Stimulated activated CD8-positive, alpha-beta memory T cell treated with anti-CD3 and anti-CD28 coated beads, Interleukin-15, amount 100 ng/mL, for 4 hours (primary cell): ENCODE results near the gene ARID5A.
"Not testable (repeated sequence)": the region's sequence is repeated elsewhere in the genome, so short reads cannot be mapped to it uniquely, and the experiment has no call there.

Experiments
- DNase-seq, 2 donors: peaks; one replicate each; pipeline ENCODE4 v3.0.0-alpha.2; 2020; ENCODE audit warnings: low read depth in 2 of 2

The ARID5A gene

GRCh38 chr2:96539215-96539920 lies 2.8 kb downstream of the ARID5A start:
- DNase-seq, result no peak

GRCh38 chr2:96540136-96540535 lies 3.6 kb downstream of the ARID5A start:
- no peak for DNase-seq

GRCh38 chr2:96541398-96542152 lies 5.0 kb downstream of the ARID5A start:
- DNase-seq, result no peak

- DNase-seq, result no peak
Observed at GRCh38 chr2:96542357-96542977, 5.9 kb downstream of the ARID5A start.

GRCh38 chr2:96546321-96546720 lies 9.8 kb downstream of the ARID5A start:
- no peak for DNase-seq

- DNase-seq, result no peak
Observed at GRCh38 chr2:96546797-96547196, 10.2 kb downstream of the ARID5A start.

GRCh38 chr2:96547203-96547641 lies 10.7 kb downstream of the ARID5A start:
- no peak for DNase-seq

- DNase-seq, result no peak
Observed at GRCh38 chr2:96547731-96548171, 11.2 kb downstream of the ARID5A start.

GRCh38 chr2:96548558-96549465 lies 12.3 kb downstream of the ARID5A start:
- DNase-seq, result no peak

- no peak for DNase-seq
Observed at GRCh38 chr2:96549466-96549785, 12.9 kb downstream of the ARID5A start.

GRCh38 chr2:96549967-96550786 lies 13.6 kb downstream of the ARID5A start:
- no peak for DNase-seq

- DNase-seq, result no peak
Observed at GRCh38 chr2:96550787-96551604, 14.4 kb downstream of the ARID5A start.

GRCh38 chr2:96551605-96552314 lies 15.2 kb downstream of the ARID5A start:
- no peak for DNase-seq

- no peak for DNase-seq
Observed at GRCh38 chr2:96552315-96553175, 16.0 kb downstream of the ARID5A start.

- no peak for DNase-seq
Observed at GRCh38 chr2:96553176-96553956, 16.8 kb downstream of the ARID5A start.

- DNase-seq, result not testable (repeated sequence)
Observed at GRCh38 chr2:96553957-96554292, 17.4 kb downstream of the ARID5A start.

GRCh38 chr2:96554293-96555145 lies 18.0 kb downstream of the ARID5A start:
- peak in 1 of 2 donors; percentile 41 for DNase-seq
